Islet precursor cell (in vitro differentiated cells): ENCODE results near the gene ASIC1.
"Not testable (repeated sequence)": the region's sequence is repeated elsewhere in the genome, so short reads cannot be mapped to it uniquely, and the experiment has no call there.

Experiments used
- DNase-seq: peaks from one replicate; pipeline ENCODE4 v3.0.0-alpha.2; 2018

The ASIC1 gene

DNA sequence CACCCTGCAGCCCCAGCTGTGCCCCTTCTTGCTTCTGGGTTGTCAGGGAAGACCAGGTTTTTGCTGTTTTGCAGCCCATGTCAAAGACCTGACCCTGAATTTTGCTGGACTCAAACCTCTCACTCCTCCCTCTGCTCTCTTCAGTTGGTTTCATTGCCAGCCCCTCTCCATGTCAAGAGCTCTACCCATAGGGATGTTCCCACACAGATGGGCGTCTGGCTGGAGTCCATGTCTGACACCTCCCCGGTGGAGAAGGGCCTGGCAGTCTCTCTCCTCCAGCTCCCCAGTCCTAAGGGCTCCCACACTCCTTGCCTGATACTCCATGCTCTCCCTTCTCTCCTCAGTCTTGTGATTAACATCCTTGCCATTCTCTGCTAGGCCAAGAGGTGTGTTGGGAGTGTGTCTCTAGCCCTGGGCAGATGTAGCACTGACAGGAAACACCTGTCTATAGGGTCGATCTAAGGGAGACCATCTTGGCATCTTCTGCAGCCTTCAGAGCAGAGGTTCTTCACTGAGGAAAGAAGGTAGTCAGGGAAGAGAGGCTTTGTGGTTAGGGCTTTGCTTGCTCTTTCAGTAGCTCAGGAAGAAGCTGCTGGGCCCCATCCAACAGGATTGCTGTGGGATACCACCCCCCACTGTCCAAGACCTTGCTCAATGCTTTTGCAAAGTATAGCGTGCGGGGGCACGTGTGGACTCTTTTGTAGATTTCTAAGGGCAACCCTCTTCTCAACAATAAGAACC lies 4.7 kb downstream of the ASIC1 start:
- DNase-seq: no peak

- no peak for DNase-seq
These were observed 5.5 kb downstream of the ASIC1 start for GRCh38 chr12:50062728-50063460.

- DNase-seq: no peak
These were observed 8.4 kb downstream of the ASIC1 start for GRCh38 chr12:50065726-50066310.

GRCh38 chr12:50066402-50066801 lies 9.0 kb downstream of the ASIC1 start:
- peak; percentile 92 for DNase-seq

- DNase-seq: no peak
These were observed 11.7 kb downstream of the ASIC1 start for GRCh38 chr12:50069069-50069468.

DNA sequence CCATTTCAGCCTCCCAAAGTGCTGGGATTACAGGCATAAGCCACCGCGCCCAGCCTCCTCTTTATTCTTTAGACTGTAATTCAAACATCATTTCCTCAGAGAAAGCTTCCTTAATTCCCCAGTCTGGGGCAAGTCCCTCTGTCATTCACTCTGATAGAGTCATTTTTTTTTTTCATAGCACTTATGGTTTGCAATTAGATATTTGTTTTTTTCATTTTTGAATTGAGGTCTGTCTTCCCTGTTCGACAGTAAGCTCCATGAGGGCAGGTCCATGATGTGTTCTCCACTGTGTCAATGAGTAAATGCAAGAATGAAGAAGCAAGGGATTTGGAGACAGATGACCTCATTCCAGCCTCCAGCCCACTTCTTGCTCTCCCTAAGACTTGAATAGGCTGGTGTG lies 12.1 kb downstream of the ASIC1 start:
- DNase-seq: no peak

GRCh38 chr12:50070314-50071060 lies 13.1 kb downstream of the ASIC1 start:
- DNase-seq: peak; percentile 96

- peak; percentile 88 for DNase-seq
These were observed 15.0 kb downstream of the ASIC1 start for GRCh38 chr12:50072198-50072907.

DNA sequence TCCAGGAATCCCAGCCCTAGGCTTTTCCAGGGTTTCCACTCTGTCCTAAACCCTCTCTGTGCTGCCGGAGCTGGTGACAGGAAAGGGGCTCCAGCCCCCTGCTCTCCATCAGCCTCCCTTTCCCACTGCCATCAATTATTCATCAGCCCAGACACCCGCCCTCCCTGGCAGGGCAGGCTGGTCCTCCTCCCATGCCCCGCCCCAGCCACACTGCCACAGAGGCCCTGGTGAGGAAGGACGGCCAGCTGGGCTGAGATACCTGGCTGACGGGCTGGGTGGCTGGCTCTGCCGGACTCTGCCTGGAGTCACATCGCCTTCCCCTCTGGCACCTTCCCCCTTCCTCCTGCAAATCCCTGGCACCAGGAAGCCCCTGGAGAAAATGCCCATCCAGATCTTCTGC lies 15.8 kb downstream of the ASIC1 start:
- no peak for DNase-seq

DNA sequence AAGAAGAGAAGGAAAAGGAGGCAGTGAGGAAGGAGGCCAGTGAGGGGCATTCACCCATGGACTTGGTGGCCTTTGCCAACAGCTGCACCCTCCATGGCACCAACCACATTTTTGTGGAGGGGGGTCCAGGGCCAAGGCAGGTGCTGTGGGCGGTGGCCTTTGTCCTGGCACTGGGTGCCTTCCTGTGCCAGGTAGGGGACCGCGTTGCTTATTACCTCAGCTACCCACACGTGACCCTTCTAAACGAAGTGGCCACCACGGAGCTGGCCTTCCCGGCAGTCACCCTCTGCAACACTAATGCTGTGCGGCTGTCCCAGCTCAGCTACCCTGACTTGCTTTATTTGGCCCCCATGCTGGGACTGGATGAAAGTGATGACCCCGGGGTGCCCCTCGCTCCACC lies 16.3 kb downstream of the ASIC1 start:
- DNase-seq: no peak

DNA sequence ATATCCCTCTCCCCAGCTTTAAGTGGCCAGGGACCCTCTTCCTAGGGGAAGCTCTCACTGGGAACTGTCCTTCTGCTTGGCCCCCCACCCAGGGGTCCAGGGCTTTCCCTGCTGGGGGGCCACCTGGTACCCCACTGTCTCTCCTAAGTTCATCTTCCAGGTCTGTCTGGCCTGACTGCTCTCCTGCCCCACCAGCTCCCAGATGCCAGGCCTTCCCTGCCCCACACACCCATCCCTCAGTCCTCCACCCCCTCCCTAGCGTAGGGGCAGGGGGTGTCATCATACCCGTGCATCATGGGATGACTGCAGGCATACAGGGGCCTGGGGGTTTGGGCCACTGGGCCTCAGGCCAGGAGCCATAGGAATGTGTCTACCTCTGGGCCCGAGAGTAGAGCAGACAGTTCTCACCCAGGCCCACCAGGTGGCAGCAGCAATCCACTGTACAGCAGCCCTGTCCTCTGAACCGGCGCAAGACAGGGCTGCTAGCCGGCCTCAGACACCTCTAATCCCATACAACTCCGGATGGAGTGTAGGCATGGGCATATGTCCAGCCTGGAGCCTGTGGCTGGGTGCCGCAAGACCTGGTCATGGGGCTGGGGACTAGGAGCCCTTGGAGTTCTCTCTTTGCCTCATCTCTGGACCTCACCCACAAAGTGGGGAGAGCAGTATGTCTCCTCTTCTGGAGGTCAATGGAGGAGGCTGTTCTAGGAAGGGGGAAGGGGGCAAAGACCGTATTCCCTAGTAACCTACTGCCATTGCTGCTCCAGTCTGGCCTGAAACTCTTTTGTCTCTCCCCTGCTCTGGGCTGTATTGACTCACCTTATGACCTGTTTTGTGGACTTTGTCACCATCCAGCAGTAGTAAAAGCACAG lies 17.8 kb downstream of the ASIC1 start:
- peak; percentile 97 for DNase-seq

DNA sequence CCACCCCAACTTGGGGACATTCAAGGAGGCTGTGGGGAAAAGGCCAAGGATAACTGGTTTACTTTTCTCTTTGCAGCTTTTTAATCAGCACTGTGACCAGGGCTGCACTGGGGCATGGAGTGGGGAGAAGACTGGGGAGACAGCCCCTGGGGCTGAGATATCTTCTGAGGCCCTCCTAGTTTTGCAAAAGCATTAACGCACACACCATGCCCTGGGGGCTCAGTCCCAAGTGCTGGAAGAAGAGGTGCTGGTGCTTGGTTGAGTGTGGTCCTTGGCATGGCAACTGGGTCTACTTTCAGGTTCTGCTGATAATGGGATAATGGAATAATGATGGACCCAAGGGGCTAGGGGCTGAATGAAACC lies 18.4 kb downstream of the ASIC1 start:
- DNase-seq: no peak

GRCh38 chr12:50077099-50077498 lies 19.7 kb downstream of the ASIC1 start:
- DNase-seq: no peak

GRCh38 chr12:50078281-50078680 lies 20.9 kb downstream of the ASIC1 start:
- DNase-seq: no peak

DNA sequence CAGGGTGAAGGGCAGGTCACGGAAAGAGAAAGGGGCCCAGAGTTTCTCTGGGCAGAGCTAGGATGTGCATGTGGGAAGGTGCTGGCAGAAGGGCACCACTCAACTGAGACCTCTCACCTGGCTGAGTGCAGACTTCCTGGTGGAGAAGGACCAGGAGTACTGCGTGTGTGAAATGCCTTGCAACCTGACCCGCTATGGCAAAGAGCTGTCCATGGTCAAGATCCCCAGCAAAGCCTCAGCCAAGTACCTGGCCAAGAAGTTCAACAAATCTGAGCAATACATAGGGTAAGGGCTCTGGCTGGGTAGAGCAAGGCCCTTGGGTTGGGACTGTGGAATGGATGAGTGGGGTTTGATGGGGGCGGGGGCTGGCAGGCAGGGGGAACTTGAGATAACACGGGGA lies 22.4 kb downstream of the ASIC1 start:
- no peak for DNase-seq

DNA sequence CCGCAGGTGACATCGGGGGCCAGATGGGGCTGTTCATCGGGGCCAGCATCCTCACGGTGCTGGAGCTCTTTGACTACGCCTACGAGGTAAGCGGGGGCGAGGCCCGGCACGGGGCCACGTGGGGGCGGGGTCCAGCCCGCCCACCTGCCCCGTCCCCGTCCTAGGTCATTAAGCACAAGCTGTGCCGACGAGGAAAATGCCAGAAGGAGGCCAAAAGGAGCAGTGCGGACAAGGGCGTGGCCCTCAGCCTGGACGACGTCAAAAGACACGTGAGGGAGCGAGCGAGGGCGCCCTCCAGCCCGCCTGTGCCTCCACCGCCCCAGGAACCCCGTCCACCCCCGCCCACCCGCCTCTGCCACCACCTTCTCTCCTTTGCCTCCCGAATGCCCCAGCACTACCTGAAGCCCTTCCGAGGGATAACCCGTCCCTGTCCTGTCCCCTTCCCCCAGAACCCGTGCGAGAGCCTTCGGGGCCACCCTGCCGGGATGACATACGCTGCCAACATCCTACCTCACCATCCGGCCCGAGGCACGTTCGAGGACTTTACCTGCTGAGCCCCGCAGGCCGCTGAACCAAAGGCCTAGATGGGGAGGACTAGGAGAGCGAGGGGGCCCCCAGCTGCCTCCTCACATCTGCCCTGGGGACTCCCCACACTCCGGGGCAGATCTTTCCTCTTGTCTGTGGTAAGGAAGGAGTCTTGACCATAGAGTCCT lies 23.9 kb downstream of the ASIC1 start:
- DNase-seq: no peak

DNA sequence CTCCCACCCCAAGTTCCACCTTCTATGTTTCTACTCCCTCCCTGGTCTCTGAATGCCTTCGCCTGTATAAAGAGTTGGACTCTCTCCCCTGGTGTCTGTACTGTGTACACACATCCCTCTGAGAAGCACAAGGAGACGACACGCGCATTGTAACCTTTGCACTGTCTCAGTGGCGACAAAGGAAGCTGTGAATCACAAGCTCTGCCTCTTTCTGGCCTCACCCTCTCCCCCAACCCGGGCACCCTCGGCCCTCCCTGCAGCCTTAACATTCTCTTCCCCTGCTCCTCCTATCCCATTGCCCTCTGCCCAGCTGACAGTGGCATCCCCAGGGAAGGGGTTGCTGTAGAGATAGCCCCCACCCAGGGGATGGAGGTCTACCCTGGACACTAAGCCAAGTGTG lies 25.2 kb downstream of the ASIC1 start:
- no peak for DNase-seq

- DNase-seq: no peak
These were observed 25.9 kb downstream of the ASIC1 start for GRCh38 chr12:50083301-50083700.

DNA sequence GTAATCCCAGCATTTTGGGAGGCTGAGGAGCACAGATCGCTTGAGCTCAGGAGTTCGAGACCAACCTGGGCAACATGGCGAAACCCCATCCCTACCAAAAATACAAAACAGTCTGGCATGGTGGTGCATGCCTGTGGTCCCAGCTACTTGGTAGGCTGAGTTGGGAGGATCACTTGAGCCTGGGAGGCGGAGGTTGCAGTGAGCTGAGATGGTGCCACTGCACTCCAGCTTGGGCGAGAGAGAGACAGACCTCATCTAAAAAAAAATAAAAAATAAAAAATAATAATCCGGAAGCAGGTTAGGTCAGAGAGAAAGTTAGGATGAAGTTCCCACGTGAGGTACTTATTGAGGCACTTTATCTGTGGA lies 27.0 kb downstream of the ASIC1 start:
- DNase-seq: not testable (repeated sequence)

GRCh38 chr12:50084775-50085614 lies 27.6 kb downstream of the ASIC1 start, which contains the start of gene SMARCD1:
SMARCD1 (plus strand) TSS chr12:50085342; CDS start chr12:50085370, 28 bp downstream.
- peak; percentile 98 for DNase-seq
